Measurements from ENCODE around the gene PTPRH.
"Not testable (repeated sequence)": the region's sequence is repeated elsewhere in the genome, so short reads cannot be mapped to it uniquely, and the experiment has no call there.

Gene PTPRH

DNA sequence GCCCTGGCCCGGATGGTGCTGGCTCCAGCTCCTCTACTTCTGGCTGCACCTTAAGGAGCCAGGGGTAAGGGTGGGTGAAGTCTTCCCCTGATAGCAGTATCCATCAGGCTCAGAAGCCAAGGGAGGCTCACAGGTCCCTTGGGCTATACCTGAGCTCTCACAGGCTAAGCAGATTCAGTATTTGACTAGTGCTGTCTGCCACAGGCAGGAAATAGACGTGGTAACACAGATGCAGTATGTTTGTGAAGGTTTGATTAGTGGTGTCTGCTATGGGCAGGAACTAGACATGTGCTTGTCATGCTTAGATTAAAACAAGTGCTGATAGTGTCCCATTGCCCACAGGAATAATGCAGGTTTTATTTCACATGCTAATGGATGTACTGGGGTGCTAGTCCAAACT is 33.2 kb downstream of the PTPRH start:
- DNase-seq = no peak

DNA sequence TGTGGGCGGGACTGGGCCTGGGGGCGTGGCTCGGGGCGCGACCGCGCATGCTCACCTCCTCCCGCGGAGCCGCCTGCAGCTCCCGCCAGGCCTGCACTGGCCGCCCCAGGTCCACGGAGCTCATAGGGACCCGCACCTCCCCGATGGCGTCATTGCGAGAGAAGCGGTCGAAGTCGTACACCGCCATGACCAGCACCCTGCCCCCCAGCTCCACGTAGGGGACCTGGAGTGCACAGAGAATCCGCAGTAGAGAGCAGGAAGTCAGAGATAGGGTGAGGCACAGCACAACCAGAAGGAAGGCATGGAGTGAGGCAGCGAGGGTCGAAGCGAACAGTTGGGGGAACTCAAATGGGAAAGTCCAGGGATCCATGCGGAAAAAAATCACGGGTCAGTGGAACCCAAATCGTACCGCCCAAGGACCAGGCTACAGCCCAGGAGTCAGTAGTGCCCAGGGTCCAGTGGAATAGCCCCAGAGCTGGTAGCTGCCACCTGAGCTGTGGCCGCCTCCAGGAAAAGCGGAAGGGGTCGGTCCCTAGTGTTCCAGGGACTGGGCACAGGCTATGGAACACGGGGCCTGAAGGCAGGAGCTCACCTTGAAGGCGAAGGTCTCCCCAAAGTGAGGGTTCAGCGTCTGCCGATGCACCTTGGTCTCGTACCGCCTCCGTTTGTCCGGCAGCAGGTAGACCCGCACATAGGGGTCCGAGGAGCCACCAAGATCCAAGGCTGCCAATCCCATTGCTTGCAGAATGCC is 34.0 kb downstream of the PTPRH start:
- no peak for DNase-seq

DNA sequence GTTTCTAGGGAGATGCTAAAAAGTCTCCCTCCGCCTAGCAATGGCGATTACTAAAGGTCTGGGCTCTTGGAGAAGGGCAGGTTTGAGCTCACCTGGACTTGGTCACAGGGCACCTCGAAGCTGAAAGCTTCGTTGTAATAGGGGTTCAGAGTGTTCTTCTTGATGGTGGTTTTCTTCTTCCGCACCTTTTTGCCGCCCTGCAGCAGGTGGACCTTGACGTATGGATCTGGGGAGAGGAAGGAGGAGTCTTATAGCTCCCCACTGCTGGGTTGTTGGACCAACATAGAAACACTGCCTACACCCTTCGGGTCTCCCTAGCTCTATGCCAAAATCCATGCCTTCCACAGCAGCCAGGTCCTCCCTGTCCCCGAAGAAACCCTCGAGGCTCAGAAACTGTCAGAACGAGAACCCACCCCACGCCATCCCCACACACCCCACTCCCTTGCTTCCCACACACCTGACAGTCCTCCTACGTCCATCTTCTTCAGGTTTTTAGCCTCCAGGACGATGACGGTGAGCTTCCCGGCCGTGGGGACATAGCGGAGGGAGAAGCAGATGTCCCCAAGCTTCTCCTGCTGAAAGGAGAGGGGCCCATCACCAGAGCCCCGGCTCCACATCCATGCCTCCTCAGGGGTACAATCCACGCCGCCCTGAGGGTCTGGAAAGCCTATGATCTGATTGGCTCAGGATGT is 34.7 kb downstream of the PTPRH start:
- DNase-seq = no peak

- DNase-seq = peak; percentile 40
Measured at GRCh38 chr19:55173714-55174409, 35.4 kb downstream of the PTPRH start.

- DNase-seq = no peak
Measured at GRCh38 chr19:55173186-55173713, 36.1 kb downstream of the PTPRH start.

DNA sequence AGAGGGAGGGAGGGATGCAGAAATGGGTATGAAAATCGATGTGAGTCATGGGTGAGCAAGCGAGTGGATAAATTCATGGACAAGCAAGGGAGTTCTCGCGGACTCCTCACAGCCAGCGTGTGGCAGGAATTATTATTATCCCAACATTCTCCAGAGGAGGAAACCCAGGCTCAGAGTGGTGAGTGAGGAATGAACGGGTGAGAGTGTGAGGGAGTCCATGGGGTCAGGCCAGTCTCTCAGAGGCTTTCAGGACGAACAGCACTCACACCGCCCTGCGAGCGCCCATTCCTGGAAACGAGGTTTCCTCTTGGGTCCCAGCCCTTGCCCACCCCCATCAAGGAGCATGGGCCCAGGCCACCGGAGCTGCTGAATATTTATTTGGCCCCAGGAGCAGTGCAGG is 36.6 kb downstream of the PTPRH start:
- DNase-seq = no peak

DNA sequence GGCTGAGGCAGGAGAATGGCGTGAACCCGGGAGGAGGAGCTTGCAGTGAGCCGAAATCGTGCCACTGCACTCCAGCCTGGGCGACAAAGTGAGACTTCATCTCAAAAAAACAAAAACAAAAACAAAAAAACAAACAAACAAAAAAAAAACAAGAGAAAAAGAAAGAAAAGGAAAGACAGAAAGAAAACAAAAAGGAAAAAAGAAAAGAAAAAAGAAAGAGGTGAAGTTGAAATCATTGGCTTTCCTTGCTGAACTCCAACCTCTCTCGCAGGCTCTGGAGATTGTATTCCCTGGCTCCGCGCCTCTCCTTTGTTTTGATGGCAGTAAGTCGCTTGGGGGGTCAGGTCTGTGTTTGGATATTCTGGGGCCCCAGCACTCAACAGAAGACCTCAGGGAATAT is 37.0 kb downstream of the PTPRH start:
- DNase-seq = not testable (repeated sequence)

- no peak for DNase-seq
Measured at GRCh38 chr19:55171440-55171839, 37.9 kb downstream of the PTPRH start.

- no peak for DNase-seq
Measured at GRCh38 chr19:55169136-55169535, 40.2 kb downstream of the PTPRH start.

- DNase-seq = peak; percentile 62
Measured at GRCh38 chr19:55166530-55167268, 42.6 kb downstream of the PTPRH start, which contains the start of gene DNAAF3. DNAAF3 (minus strand) TSS chr19:55166613; CDS start chr19:55166413, 200 bp downstream.

DNA sequence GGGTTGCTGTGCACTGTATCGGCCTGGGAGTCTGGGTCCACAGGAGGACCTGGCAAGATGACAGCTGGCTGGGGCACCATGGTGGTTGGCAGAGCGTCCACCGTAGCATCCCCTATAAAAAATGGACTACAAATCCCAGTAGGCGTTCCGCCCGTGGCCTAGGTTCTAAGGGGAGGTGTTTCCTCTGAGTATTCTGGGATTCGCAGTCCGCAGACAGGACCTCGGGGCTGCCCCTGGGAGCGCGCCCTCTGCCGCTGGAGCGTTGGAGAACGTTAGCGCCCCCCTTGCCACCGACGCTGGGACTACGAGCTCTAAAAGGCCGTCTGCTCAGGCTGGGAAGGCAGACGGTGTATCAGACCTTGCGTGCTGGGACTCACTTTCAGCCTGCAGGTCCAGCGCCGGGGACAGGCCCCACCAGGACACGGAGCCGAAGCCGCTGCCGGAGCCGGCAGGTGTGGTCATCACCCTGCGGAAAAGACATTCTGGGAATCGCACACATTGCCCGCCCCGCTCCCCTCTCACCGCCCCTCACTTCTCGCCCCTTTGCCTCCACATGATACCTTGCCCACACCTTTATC is 43.3 kb downstream of the PTPRH start:
- peak; percentile 25 for DNase-seq

- DNase-seq = no peak
Measured at GRCh38 chr19:55161571-55162322, 47.6 kb downstream of the PTPRH start.

- no peak for DNase-seq
Measured at GRCh38 chr19:55160986-55161365, 48.3 kb downstream of the PTPRH start.

DNA sequence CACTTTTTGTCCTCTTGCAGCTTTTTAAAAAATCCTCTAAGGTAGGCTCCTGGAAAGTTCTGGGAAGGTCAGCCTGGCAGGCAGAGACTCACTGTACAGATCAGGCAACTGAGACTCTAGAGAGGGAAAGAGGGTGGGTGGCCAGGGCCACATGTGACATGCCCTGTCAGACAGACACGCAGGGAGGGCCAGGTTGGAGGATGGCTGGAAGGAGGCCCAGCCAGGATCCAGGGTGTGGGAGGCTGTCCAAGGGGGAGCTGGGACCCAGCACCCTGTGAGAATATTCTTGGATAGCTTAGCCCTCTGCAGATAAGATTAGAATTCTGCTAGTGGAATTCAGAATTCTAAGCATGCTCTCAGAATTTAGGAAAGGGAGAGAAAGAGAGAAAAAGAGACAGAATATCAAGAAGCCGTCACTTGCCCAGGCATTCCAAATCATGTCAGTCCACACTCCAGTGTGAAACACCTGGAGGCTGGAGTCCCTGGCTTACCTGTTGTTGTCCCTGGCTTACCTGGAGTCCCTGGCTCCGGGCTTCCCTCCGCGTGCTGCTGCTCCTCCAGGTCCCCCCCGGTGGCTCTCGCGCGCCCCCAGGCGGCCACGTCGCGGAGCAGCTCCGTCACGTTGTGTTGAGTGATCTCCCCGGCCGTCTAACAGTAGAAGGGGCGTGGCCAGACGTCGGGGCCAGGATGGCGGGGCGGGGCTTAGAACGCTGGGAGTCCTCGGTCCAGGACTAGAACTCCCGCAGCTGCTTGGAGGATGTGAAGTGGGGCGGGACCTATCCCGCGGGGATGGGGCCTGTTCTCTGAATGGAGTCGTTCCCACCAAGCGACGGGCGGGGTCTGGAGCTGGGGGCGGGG is 48.9 kb downstream of the PTPRH start:
- peak; percentile 87 for DNase-seq

GRCh38 chr19:55158848-55159749 is 50.2 kb downstream of the PTPRH start:
- DNase-seq = no peak

- no peak for DNase-seq
Measured at GRCh38 chr19:55158423-55158822, 50.9 kb downstream of the PTPRH start.

DNA sequence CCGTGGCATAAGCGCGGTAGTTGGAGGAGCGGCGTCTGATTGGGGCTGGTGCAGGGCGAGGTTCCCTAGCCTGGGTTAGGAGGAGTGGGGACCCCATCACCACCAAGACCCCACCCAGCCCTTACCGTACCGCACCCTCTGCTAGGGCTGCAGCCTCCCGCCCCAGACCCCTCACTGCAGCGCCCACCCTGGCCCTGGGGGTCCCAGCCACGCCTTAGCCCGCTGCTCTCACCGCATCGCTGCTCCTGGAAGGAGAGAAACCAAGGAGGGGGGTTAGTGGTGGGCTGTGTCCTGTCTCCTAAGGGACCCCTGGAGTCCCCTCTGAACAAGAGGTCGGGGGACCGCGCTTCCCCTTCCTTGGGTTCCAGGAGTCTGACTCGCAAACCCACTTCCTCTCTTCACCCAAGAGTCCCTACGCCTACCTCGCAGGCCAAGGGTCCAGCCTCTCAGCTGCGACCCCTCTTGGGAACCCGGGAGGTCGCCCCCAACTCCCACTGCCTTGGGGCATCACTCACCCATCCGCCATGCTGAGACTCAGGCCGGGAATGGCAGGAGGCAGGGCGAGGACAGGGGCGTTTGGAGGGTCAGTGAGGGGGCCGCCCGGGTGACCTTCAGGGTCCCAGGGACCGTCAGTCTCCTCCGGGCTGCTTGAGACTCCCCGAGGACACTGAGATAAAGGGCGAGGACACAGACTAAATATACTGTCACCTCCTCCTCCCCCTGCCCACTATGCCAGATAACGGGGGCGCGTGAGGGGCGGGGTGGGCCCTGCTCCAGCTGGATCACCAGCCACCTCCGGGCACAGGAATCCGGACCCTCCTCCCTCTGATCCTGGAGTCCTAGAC is 52.0 kb downstream of the PTPRH start, which contains the start of gene TNNI3:
TSS of gene TNNI3 (minus strand) at position 669 of the 845 bp plus-strand sequence. CDS start at position 526, 143 bp downstream.
- no peak for DNase-seq
